Measurements from ENCODE around the gene CBFA2T3. TPM values are rescaled to one million over a fixed set of nuclear protein-coding genes. Genes with fewer than 3 reads are reported as not detected.
A peak's percentile ranks its signal among the peaks of the same experiment; 100 is the strongest.

CBFA2T3 gene
- total RNA-seq, 1 experiment from 2014 or later = not detected

GRCh38 chr16:88930716-88931115 lies 46.3 kb downstream of the CBFA2T3 start:
- Histone ChIP-seq H4K20me1 (ENCODE audit: insufficient read depth, low read depth, low read length) (no peaks in the 10 kb centered on the region), H3K79me2 (ENCODE audit: low read length) (no peaks in the 10 kb centered on the region)

DNA sequence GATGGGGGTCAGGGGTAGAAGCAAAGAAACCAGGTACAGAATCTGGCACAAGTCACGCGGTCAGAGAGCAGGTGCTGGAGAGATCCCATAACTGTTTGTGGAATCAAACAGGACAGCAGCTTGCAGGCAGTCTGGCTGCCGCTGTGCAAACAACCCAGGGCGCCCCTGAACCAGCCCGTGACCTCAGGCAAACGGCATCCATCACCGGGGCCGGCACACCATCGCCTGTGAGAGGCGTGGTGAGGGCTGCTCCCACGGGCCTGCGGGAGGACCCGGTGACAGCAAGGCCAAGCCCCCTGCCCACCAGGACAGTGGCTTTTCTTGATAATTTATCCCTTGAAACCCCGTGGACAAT lies 47.9 kb downstream of the CBFA2T3 start:
- no peaks in the 10 kb centered on the region for H3K27me3 ChIP-seq (ENCODE audit: low read length)
- H3K9me2 ChIP-seq (replicated peaks; ENCODE audit: insufficient read depth, low read length) = no peaks in the 10 kb centered on the region
- no peak overlapping the region for H2AFZ ChIP-seq (ENCODE audit: low read length)
- no peaks in the 10 kb centered on the region for H3K36me3 ChIP-seq (ENCODE audit: insufficient read depth, low read length)
- no peak overlapping the region for H3K9ac ChIP-seq (ENCODE audit: low read length)
- no peaks in the 10 kb centered on the region; the same call in 1 of the 2 replicates for H3K9me3 ChIP-seq (ENCODE audit: low read length)
- H3K79me2 ChIP-seq (ENCODE audit: low read length) = no peaks in the 10 kb centered on the region
- no peaks in the 10 kb centered on the region for H4K20me1 ChIP-seq (ENCODE audit: insufficient read depth, low read depth, low read length)
- H3K4me2 ChIP-seq (ENCODE audit: low read depth, low read length, poor library complexity, severe bottlenecking) = no peak overlapping the region
- H3K27ac ChIP-seq (ENCODE audit: low read length) = no peak overlapping the region
- DNase-seq = no peak
- no peak overlapping the region for H3K4me3 ChIP-seq (ENCODE audit: low read length)
- H3K4me1 ChIP-seq (ENCODE audit: low read length) = peaks cover 3% of the 10 kb centered on the region; the same call in 1 of the 2 replicates

More at GRCh38 chr16:88930716-88931115, 46.3 kb downstream of the CBFA2T3 start:
- H3K4me3 ChIP-seq (ENCODE audit: low read length) = no peak overlapping the region
- H3K27me3 ChIP-seq (ENCODE audit: low read length) = no peaks in the 10 kb centered on the region
- H3K9me2 ChIP-seq (replicated peaks; ENCODE audit: insufficient read depth, low read length) = no peaks in the 10 kb centered on the region
- no peak overlapping the region for H3K27ac ChIP-seq (ENCODE audit: low read length)
- no peaks in the 10 kb centered on the region for H3K4me1 ChIP-seq (ENCODE audit: low read length)
- no peaks in the 10 kb centered on the region; the same call in 1 of the 2 replicates for H3K9me3 ChIP-seq (ENCODE audit: low read length)
- no peaks in the 10 kb centered on the region for H3K36me3 ChIP-seq (ENCODE audit: insufficient read depth, low read length)
- no peak overlapping the region for H3K9ac ChIP-seq (ENCODE audit: low read length)
- DNase-seq = no peak
- no peak overlapping the region for H3K4me2 ChIP-seq (ENCODE audit: low read depth, low read length, poor library complexity, severe bottlenecking)
- no peak overlapping the region for H2AFZ ChIP-seq (ENCODE audit: low read length)

DNA sequence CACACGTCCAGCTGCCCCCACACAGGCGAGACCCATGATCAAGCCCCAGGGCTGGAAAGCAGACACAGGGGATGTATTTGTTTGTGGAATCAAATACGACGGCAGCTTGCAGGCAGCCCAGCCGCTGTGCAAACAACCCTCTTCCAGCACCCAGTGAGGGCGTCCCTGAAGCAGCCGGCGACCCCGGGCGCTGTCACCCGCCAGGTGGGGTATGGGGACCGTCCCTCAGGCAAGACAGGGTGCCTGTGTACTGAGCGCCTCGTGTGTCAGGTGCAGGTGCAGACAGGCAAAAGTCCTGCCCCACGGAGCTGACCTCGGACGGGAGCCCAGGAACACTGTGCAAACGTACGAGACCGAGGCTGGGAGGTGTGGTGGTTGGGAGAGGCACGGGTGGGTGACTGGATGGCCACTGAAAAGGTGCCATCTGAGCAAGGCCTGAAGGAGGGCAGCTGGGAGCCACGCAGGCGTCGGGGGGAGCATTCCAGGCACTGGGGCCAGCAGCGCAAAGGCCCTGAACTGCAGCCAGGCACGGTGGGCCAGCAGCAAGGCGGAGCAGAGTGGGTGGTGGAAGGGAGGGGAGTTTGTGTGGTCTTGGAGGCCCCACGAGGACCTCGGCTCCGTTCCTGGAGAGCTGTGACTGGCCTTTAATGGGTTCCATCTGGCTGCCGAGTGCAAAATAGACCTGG lies 48.5 kb downstream of the CBFA2T3 start:
- Histone ChIP-seq H3K4me1 (ENCODE audit: low read length) (peaks cover 3% of the 10 kb centered on the region; the same call in 1 of the 2 replicates), H3K4me2 (ENCODE audit: low read depth, low read length, poor library complexity, severe bottlenecking) (no peak overlapping the region), H3K9me2 (replicated peaks; ENCODE audit: insufficient read depth, low read length) (no peaks in the 10 kb centered on the region), H3K27ac (ENCODE audit: low read length) (no peak overlapping the region), H3K9ac (ENCODE audit: low read length) (no peak overlapping the region), H3K27me3 (ENCODE audit: low read length) (no peaks in the 10 kb centered on the region), H3K9me3 (ENCODE audit: low read length) (no peaks in the 10 kb centered on the region; the same call in 1 of the 2 replicates), H3K4me3 (ENCODE audit: low read length) (no peak overlapping the region), H3K36me3 (ENCODE audit: insufficient read depth, low read length) (no peaks in the 10 kb centered on the region), H2AFZ (ENCODE audit: low read length) (no peak overlapping the region), H3K79me2 (ENCODE audit: low read length) (no peaks in the 10 kb centered on the region), H4K20me1 (ENCODE audit: insufficient read depth, low read depth, low read length) (no peaks in the 10 kb centered on the region)
- no peak for DNase-seq

- no peak overlapping the region for H2AFZ ChIP-seq (ENCODE audit: low read length)
- no peak overlapping the region for H3K4me3 ChIP-seq (ENCODE audit: low read length)
- no peaks in the 10 kb centered on the region for H3K79me2 ChIP-seq (ENCODE audit: low read length)
- no peaks in the 10 kb centered on the region; the same call in 1 of the 2 replicates for H3K9me3 ChIP-seq (ENCODE audit: low read length)
- H3K9ac ChIP-seq (ENCODE audit: low read length) = no peak overlapping the region
- H3K9me2 ChIP-seq (replicated peaks; ENCODE audit: insufficient read depth, low read length) = no peaks in the 10 kb centered on the region
- H3K27me3 ChIP-seq (ENCODE audit: low read length) = no peaks in the 10 kb centered on the region
- DNase-seq = no peak
- H3K4me1 ChIP-seq (ENCODE audit: low read length) = peaks cover 3% of the 10 kb centered on the region; the same call in 1 of the 2 replicates
- H3K4me2 ChIP-seq (ENCODE audit: low read depth, low read length, poor library complexity, severe bottlenecking) = no peak overlapping the region
- no peaks in the 10 kb centered on the region for H3K36me3 ChIP-seq (ENCODE audit: insufficient read depth, low read length)
- H4K20me1 ChIP-seq (ENCODE audit: insufficient read depth, low read depth, low read length) = no peaks in the 10 kb centered on the region
- H3K27ac ChIP-seq (ENCODE audit: low read length) = no peak overlapping the region
Observed at GRCh38 chr16:88927661-88928060, 49.3 kb downstream of the CBFA2T3 start.

GRCh38 chr16:88927010-88927409 lies 50.0 kb downstream of the CBFA2T3 start:
- Histone ChIP-seq H2AFZ (ENCODE audit: low read length) (no peak overlapping the region), H3K9ac (ENCODE audit: low read length) (no peak overlapping the region)

DNA sequence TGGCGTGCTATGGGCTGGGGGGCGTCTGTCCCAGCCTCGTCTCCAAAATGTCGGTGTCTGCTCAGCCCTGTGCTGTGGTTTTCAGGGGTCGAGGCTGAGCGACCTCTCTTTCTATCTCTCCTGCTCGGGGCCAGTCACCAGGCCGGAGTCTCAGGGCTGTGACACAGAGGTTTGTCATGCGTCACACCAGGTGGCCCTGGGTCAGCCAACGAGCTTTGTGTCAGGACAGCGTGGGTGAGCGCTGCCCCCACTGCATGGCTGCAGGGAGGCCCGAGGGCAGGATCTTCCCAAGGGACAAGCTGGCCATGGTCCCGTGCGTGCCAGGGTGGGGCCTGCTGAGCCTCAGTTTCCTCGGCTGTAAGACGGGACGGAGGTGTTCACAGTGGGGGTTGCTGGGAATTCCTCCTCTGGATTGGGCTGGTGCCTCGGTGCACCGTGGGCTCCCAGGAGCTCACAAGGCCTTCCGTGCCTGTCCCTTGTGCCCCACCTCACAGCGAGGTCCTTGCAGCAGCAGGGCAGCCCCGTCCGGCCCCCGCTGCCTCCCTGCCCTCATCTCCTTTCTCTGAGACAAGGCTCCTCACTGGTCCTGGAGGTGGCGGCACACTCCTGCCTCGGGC lies 50.5 kb downstream of the CBFA2T3 start:
- Histone ChIP-seq H3K79me2 (ENCODE audit: low read length) (no peaks in the 10 kb centered on the region), H3K9me3 (ENCODE audit: low read length) (no peaks in the 10 kb centered on the region; the same call in 1 of the 2 replicates), H3K4me1 (ENCODE audit: low read length) (peaks cover 3% of the 10 kb centered on the region; the same call in 1 of the 2 replicates), H2AFZ (ENCODE audit: low read length) (no peak overlapping the region), H3K9me2 (replicated peaks; ENCODE audit: insufficient read depth, low read length) (no peaks in the 10 kb centered on the region), H3K4me3 (ENCODE audit: low read length) (no peak overlapping the region), H3K9ac (ENCODE audit: low read length) (no peak overlapping the region), H3K27ac (ENCODE audit: low read length) (no peak overlapping the region), H3K4me2 (ENCODE audit: low read depth, low read length, poor library complexity, severe bottlenecking) (no peak overlapping the region), H3K27me3 (ENCODE audit: low read length) (no peaks in the 10 kb centered on the region), H4K20me1 (ENCODE audit: insufficient read depth, low read depth, low read length) (no peaks in the 10 kb centered on the region), H3K36me3 (ENCODE audit: insufficient read depth, low read length) (no peaks in the 10 kb centered on the region)
- no peak for DNase-seq

More at GRCh38 chr16:88927010-88927409, 50.0 kb downstream of the CBFA2T3 start:
- Histone ChIP-seq H3K36me3 (ENCODE audit: insufficient read depth, low read length) (no peaks in the 10 kb centered on the region), H3K27ac (ENCODE audit: low read length) (no peak overlapping the region), H4K20me1 (ENCODE audit: insufficient read depth, low read depth, low read length) (no peaks in the 10 kb centered on the region), H3K4me2 (ENCODE audit: low read depth, low read length, poor library complexity, severe bottlenecking) (no peak overlapping the region), H3K27me3 (ENCODE audit: low read length) (no peaks in the 10 kb centered on the region), H3K79me2 (ENCODE audit: low read length) (no peaks in the 10 kb centered on the region), H3K9me2 (replicated peaks; ENCODE audit: insufficient read depth, low read length) (no peaks in the 10 kb centered on the region), H3K4me1 (ENCODE audit: low read length) (peaks cover 3% of the 10 kb centered on the region; the same call in 1 of the 2 replicates), H3K4me3 (ENCODE audit: low read length) (no peak overlapping the region), H3K9me3 (ENCODE audit: low read length) (no peaks in the 10 kb centered on the region; the same call in 1 of the 2 replicates)
- DNase-seq = no peak

GRCh38 chr16:88925540-88925887 lies 51.5 kb downstream of the CBFA2T3 start:
- Histone ChIP-seq H3K4me1 (ENCODE audit: low read length) (peaks cover 3% of the 10 kb centered on the region; the same call in 1 of the 2 replicates), H2AFZ (ENCODE audit: low read length) (no peak overlapping the region), H3K9ac (ENCODE audit: low read length) (no peak overlapping the region), H3K79me2 (ENCODE audit: low read length) (no peaks in the 10 kb centered on the region), H3K4me3 (ENCODE audit: low read length) (no peak overlapping the region), H3K9me2 (replicated peaks; ENCODE audit: insufficient read depth, low read length) (no peaks in the 10 kb centered on the region), H3K36me3 (ENCODE audit: insufficient read depth, low read length) (no peaks in the 10 kb centered on the region), H4K20me1 (ENCODE audit: insufficient read depth, low read depth, low read length) (no peaks in the 10 kb centered on the region), H3K27ac (ENCODE audit: low read length) (no peak overlapping the region), H3K4me2 (ENCODE audit: low read depth, low read length, poor library complexity, severe bottlenecking) (no peak overlapping the region), H3K27me3 (ENCODE audit: low read length) (no peaks in the 10 kb centered on the region), H3K9me3 (ENCODE audit: low read length) (no peaks in the 10 kb centered on the region; the same call in 1 of the 2 replicates)
- DNase-seq = no peak

- H3K27me3 ChIP-seq (ENCODE audit: low read length) = no peaks in the 10 kb centered on the region
- peak; percentile 88 for DNase-seq
- no peaks in the 10 kb centered on the region for H4K20me1 ChIP-seq (ENCODE audit: insufficient read depth, low read depth, low read length)
- no peak overlapping the region for H2AFZ ChIP-seq (ENCODE audit: low read length)
- H3K4me1 ChIP-seq (ENCODE audit: low read length) = peaks cover 3% of the 10 kb centered on the region; the same call in 1 of the 2 replicates
- H3K79me2 ChIP-seq (ENCODE audit: low read length) = no peaks in the 10 kb centered on the region
- H3K9me2 ChIP-seq (replicated peaks; ENCODE audit: insufficient read depth, low read length) = no peaks in the 10 kb centered on the region
- no peaks in the 10 kb centered on the region for H3K36me3 ChIP-seq (ENCODE audit: insufficient read depth, low read length)
- no peak overlapping the region for H3K4me2 ChIP-seq (ENCODE audit: low read depth, low read length, poor library complexity, severe bottlenecking)
- no peak overlapping the region for H3K27ac ChIP-seq (ENCODE audit: low read length)
- H3K9ac ChIP-seq (ENCODE audit: low read length) = no peak overlapping the region
- no peaks in the 10 kb centered on the region; the same call in 1 of the 2 replicates for H3K9me3 ChIP-seq (ENCODE audit: low read length)
- no peak overlapping the region for H3K4me3 ChIP-seq (ENCODE audit: low read length)
Observed at GRCh38 chr16:88924834-88925539, 52.0 kb downstream of the CBFA2T3 start.
